ENCODE data around the gene TPRG1.

The TPRG1 gene

DNA sequence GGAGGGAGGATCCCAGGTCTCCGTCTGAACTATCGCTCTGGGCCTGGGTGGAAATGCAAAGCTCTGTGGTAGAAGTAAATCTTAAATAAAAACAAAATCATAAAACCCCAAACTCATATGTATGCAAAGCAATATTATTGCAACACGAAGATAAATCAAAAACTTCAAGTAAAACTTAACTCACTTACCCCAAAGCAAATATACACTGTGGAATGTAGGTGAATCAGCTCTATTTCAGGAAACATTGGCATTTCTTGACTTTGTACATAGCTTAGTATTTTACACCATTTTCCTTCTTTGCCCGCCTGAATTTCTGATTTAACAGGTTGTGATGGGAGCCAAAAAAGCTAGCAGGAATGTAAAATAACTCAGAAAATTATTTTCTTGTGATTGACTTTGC, 126.2 kb downstream of the TPRG1 start:
- Histone ChIP-seq H3K27me3 (replicated peaks in 2 of 5; ENCODE audit: control insufficient read depth in 4 of 5, insufficient read depth in 5 of 5, low read length in 4 of 5) (no peaks in the 10 kb centered on the region), H3K36me3 (ENCODE audit: control insufficient read depth in 4 of 4, insufficient read depth in 4 of 4, low read length in 3 of 4) (no peaks in the 10 kb centered on the region), H3K27ac (ENCODE audit: insufficient read depth in 1 of 2, low read depth in 1 of 2, low read length in 2 of 2, poor library complexity in 1 of 2, severe bottlenecking in 2 of 2) (no peak overlapping the region), H3K9me3 (ENCODE audit: control extremely low read depth in 1 of 5, control insufficient read depth in 4 of 5, insufficient read depth in 2 of 5, low read depth in 1 of 5, low read length in 4 of 5) (no peaks in the 10 kb centered on the region), H3K4me3 (ENCODE audit: control insufficient read depth in 1 of 7, extremely low read depth in 1 of 7, insufficient read depth in 4 of 7, low read depth in 2 of 7, low read length in 6 of 7) (no peak overlapping the region), H3K4me1 (ENCODE audit: control extremely low read depth in 1 of 4, control insufficient read depth in 4 of 4, insufficient read depth in 4 of 4, low read length in 3 of 4) (no peaks in the 10 kb centered on the region)
- ChIA-PET CTCF (interaction anchor here (0.8 to 1.4 kb wide), 2 partner anchors 10 to 17 kb away, joined by 3 read pairs; no protein-coding TSS in a partner anchor), POLR2A (no interaction called here)
- no peak for DNase-seq
- WGBS (ENCODE audit: insufficient coverage), result 100% methylated on average over 1 of the region's 4 CpGs

DNA sequence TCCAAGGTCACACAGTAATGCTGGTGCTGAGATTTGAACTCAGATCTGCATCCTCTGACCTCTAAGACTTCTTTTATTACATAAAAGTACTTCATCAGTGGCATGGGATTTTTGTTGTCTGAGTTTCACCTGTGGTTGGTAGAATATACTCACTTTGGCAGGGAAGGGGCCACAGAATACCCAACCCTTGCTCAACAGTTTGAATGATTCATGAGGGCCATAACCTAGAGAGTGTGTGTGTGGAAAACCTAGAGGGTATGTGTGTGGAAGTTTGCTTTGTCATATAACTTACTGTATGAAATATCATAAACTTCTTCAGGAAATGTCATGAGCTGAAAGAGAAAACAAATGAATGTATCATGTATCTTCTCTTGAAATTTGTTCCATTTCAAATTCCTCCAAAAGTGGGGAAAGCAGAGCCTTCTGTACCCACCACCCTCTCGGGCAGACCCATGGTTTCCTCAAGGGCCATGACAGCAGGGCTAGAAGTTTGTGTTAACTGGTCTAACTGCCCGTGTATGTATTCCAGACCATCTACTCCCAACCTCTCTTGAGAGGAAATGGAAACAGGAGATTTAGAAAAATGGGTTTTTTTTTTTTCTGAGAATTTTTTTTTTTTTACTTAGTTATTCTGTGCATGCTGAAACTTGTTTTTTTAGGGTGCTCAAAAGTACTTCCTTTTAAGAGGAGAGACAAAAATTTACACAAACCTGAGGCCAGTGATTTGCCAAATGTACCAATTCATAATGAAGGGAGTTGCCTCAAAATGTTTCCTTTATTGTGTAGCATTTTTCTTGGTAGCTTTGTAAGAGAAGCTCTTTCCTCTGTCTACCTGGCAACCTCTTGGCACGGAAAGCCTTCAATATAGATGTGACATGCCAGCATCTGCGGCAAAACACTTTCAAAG, 127.0 kb downstream of the TPRG1 start:
- no peaks in the 10 kb centered on the region for H3K9me3 ChIP-seq (ENCODE audit: control extremely low read depth in 1 of 5, control insufficient read depth in 4 of 5, insufficient read depth in 2 of 5, low read depth in 1 of 5, low read length in 4 of 5)
- CTCF ChIA-PET, result interaction anchor here (1.4 kb wide), 1 partner anchor 30 kb away, joined by 3 read pairs; no protein-coding TSS in a partner anchor
- H3K4me3 ChIP-seq (ENCODE audit: control insufficient read depth in 1 of 7, extremely low read depth in 1 of 7, insufficient read depth in 4 of 7, low read depth in 2 of 7, low read length in 6 of 7), result no peak overlapping the region
- no peaks in the 10 kb centered on the region for H3K27me3 ChIP-seq (replicated peaks in 2 of 5; ENCODE audit: control insufficient read depth in 4 of 5, insufficient read depth in 5 of 5, low read length in 4 of 5)
- H3K36me3 ChIP-seq (ENCODE audit: control insufficient read depth in 4 of 4, insufficient read depth in 4 of 4, low read length in 3 of 4), result no peaks in the 10 kb centered on the region
- no peak for DNase-seq
- no peaks in the 10 kb centered on the region for H3K4me1 ChIP-seq (ENCODE audit: control extremely low read depth in 1 of 4, control insufficient read depth in 4 of 4, insufficient read depth in 4 of 4, low read length in 3 of 4)
- WGBS (ENCODE audit: insufficient coverage), result 100% methylated on average over 2 of the region's 4 CpGs
- no peak overlapping the region for H3K27ac ChIP-seq (ENCODE audit: insufficient read depth in 1 of 2, low read depth in 1 of 2, low read length in 2 of 2, poor library complexity in 1 of 2, severe bottlenecking in 2 of 2)
- POLR2A ChIA-PET, result no interaction called here

DNA sequence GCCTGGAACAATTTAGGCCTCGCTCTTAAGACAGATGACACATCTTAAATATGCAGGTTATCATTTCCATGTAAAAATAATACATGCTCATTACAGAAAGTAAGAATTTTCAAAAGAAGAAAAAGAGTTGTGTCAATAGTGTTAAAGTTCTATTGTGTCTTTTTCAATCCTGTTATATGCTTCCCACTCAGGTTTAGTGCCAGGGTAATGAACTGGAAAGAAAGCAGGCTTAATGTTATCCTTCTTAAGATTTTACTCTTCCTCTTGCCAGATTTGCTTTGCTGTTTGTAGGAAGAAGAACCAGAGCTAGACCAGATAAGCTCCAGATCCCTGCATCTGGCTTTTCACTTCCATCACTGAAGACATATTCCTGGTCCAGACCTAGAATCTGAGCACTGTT, 128.6 kb downstream of the TPRG1 start:
- ChIA-PET POLR2A (no interaction called here), CTCF (interaction anchor here (0.9 kb wide), 1 partner anchor 660 kb away, joined by 3 read pairs; no protein-coding TSS in a partner anchor)
- no peaks in the 10 kb centered on the region for H3K36me3 ChIP-seq (ENCODE audit: control insufficient read depth in 4 of 4, insufficient read depth in 4 of 4, low read length in 3 of 4)
- no peak for DNase-seq
- no peaks in the 10 kb centered on the region for H3K9me3 ChIP-seq (ENCODE audit: control extremely low read depth in 1 of 5, control insufficient read depth in 4 of 5, insufficient read depth in 2 of 5, low read depth in 1 of 5, low read length in 4 of 5)
- H3K27me3 ChIP-seq (replicated peaks in 2 of 5; ENCODE audit: control insufficient read depth in 4 of 5, insufficient read depth in 5 of 5, low read length in 4 of 5), result no peaks in the 10 kb centered on the region
- H3K4me1 ChIP-seq (ENCODE audit: control extremely low read depth in 1 of 4, control insufficient read depth in 4 of 4, insufficient read depth in 4 of 4, low read length in 3 of 4), result no peaks in the 10 kb centered on the region
- WGBS (ENCODE audit: insufficient coverage), result no CpG with 5 or more reads among the region's 1 CpG
- H3K27ac ChIP-seq (ENCODE audit: insufficient read depth in 1 of 2, low read depth in 1 of 2, low read length in 2 of 2, poor library complexity in 1 of 2, severe bottlenecking in 2 of 2), result no peak overlapping the region
- H3K4me3 ChIP-seq (ENCODE audit: control insufficient read depth in 1 of 7, extremely low read depth in 1 of 7, insufficient read depth in 4 of 7, low read depth in 2 of 7, low read length in 6 of 7), result no peak overlapping the region

DNA sequence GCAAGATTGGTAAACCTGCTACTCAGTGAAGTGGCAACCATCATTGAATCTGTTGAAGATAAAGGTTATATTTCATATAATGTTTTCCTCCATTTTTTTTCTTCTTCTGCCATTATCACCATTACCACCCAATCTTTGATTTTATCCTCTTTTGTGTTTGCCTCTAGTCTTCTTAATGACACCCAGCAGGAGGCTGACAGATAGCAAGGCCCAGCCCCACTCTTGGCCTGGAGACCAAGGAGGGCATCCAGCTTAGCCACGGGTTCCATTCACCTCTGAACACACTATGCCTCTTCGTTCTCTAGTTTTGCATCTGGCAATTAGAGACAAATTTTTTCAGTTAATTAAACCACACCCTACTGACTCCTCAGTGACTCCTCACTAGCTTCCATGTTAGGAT, 129.7 kb downstream of the TPRG1 start:
- Histone ChIP-seq H3K36me3 (ENCODE audit: control insufficient read depth in 4 of 4, insufficient read depth in 4 of 4, low read length in 3 of 4) (no peaks in the 10 kb centered on the region), H3K4me3 (ENCODE audit: control insufficient read depth in 1 of 7, extremely low read depth in 1 of 7, insufficient read depth in 4 of 7, low read depth in 2 of 7, low read length in 6 of 7) (no peak overlapping the region), H3K9me3 (ENCODE audit: control extremely low read depth in 1 of 5, control insufficient read depth in 4 of 5, insufficient read depth in 2 of 5, low read depth in 1 of 5, low read length in 4 of 5) (no peaks in the 10 kb centered on the region), H3K27ac (ENCODE audit: insufficient read depth in 1 of 2, low read depth in 1 of 2, low read length in 2 of 2, poor library complexity in 1 of 2, severe bottlenecking in 2 of 2) (no peak overlapping the region), H3K27me3 (replicated peaks in 2 of 5; ENCODE audit: control insufficient read depth in 4 of 5, insufficient read depth in 5 of 5, low read length in 4 of 5) (no peaks in the 10 kb centered on the region), H3K4me1 (ENCODE audit: control extremely low read depth in 1 of 4, control insufficient read depth in 4 of 4, insufficient read depth in 4 of 4, low read length in 3 of 4) (no peaks in the 10 kb centered on the region)
- CTCF ChIA-PET, result no interaction called here
- DNase-seq, result no peak
- POLR2A ChIA-PET, result no interaction called here
- WGBS (ENCODE audit: insufficient coverage), result 94% methylated on average over 2 of the region's 2 CpGs

DNA sequence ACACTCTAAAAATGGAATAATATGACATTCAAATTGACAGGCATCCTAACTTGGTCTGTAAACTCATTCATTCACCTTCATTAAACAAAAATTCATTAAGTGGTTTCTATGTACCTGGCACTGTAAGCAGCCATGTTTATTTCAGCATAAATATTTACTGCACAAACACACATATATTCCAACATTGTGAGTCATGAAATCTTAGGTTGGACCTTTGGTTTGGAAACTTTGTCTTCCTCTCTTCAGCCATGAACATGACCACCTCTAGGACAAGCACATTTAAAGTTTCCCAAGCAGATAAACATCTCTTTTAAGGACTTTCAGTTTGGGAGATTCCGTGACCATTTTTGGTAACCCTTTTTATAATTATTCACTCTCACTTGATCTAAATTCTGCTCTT, 131.8 kb downstream of the TPRG1 start:
- Histone ChIP-seq H3K36me3 (ENCODE audit: control insufficient read depth in 4 of 4, insufficient read depth in 4 of 4, low read length in 3 of 4) (no peaks in the 10 kb centered on the region), H3K9me3 (ENCODE audit: control extremely low read depth in 1 of 5, control insufficient read depth in 4 of 5, insufficient read depth in 2 of 5, low read depth in 1 of 5, low read length in 4 of 5) (no peaks in the 10 kb centered on the region), H3K4me1 (ENCODE audit: control extremely low read depth in 1 of 4, control insufficient read depth in 4 of 4, insufficient read depth in 4 of 4, low read length in 3 of 4) (no peaks in the 10 kb centered on the region), H3K27me3 (replicated peaks in 2 of 5; ENCODE audit: control insufficient read depth in 4 of 5, insufficient read depth in 5 of 5, low read length in 4 of 5) (no peaks in the 10 kb centered on the region), H3K4me3 (ENCODE audit: control insufficient read depth in 1 of 7, extremely low read depth in 1 of 7, insufficient read depth in 4 of 7, low read depth in 2 of 7, low read length in 6 of 7) (no peak overlapping the region), H3K27ac (ENCODE audit: insufficient read depth in 1 of 2, low read depth in 1 of 2, low read length in 2 of 2, poor library complexity in 1 of 2, severe bottlenecking in 2 of 2) (no peak overlapping the region)
- ChIA-PET POLR2A (no interaction called here), CTCF (no interaction called here)
- WGBS (ENCODE audit: insufficient coverage), result 100% methylated on average over 1 of the region's 1 CpG
- DNase-seq, result no peak

DNA sequence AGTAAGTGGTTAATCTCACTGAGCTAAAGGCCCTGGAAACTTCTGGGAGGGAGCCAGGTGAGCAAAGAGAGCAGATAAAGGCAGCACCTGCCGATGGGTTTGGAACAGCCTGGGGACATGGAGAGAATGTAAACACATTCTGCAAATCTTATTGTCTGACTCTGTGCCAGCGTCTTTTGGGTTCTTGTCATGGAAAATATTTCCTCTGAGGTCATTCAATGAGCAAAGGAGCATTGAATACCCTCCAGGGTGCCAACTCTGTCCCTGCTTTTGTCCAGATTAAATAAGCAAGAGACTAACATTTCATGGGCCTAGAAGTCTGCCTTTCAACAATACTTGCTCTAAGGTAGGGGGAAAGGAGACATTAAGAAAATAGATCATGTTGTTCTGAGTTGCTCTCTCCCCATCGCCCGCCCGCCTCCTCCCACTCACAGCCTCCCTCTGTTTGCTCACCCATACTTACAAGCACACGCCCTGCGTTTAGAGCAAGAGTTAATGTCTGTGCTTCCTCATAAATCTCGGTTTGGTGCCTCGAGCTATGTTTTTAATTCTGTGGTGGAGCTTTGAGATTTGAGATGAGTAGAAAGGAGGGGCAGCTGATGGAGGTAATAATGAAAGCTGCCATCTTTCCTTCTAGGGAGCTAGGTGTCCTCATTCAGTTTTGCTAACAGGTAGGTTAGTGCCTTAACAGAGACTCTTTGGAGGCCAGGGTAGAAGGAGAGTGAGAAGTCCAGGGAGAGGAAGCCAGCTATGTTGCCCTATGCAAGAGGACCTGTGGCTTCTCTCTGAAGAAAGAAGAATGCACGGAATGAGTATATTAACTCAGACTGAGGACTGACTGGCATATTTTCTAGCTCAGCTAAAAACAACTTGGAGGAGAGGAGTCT, 132.9 kb downstream of the TPRG1 start:
- no peak for DNase-seq
- no peaks in the 10 kb centered on the region for H3K4me1 ChIP-seq (ENCODE audit: control extremely low read depth in 1 of 4, control insufficient read depth in 4 of 4, insufficient read depth in 4 of 4, low read length in 3 of 4)
- WGBS (ENCODE audit: insufficient coverage), result 92% methylated on average over 6 of the region's 10 CpGs
- H3K36me3 ChIP-seq (ENCODE audit: control insufficient read depth in 4 of 4, insufficient read depth in 4 of 4, low read length in 3 of 4), result no peaks in the 10 kb centered on the region
- H3K9me3 ChIP-seq (ENCODE audit: control extremely low read depth in 1 of 5, control insufficient read depth in 4 of 5, insufficient read depth in 2 of 5, low read depth in 1 of 5, low read length in 4 of 5), result no peaks in the 10 kb centered on the region
- H3K4me3 ChIP-seq (ENCODE audit: control insufficient read depth in 1 of 7, extremely low read depth in 1 of 7, insufficient read depth in 4 of 7, low read depth in 2 of 7, low read length in 6 of 7), result no peak overlapping the region
- ChIA-PET POLR2A (no interaction called here), CTCF (interaction anchor here (0.7 kb wide), 1 partner anchor 20 kb away, joined by 4 read pairs; no protein-coding TSS in a partner anchor)
- no peak overlapping the region for H3K27ac ChIP-seq (ENCODE audit: insufficient read depth in 1 of 2, low read depth in 1 of 2, low read length in 2 of 2, poor library complexity in 1 of 2, severe bottlenecking in 2 of 2)
- no peaks in the 10 kb centered on the region for H3K27me3 ChIP-seq (replicated peaks in 2 of 5; ENCODE audit: control insufficient read depth in 4 of 5, insufficient read depth in 5 of 5, low read length in 4 of 5)

DNA sequence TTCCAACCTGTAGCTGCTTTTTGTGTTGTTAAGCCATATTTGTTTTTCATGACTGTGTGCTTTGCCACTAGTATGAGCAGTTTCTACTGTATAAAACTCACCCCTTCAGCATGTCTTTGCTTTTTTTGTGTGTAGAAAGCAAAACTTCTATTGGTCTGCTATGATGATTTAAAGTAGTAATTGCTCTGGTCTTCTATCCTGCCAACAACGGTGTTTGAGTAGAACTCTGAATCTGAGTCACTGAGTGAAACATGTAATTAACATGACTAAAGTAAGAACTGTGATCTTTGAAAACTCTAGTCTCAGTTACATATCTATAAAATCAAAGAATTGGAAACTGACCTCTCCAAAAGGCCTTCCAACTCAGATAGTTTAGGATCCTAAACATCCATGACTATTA, 133.6 kb downstream of the TPRG1 start:
- H3K4me1 ChIP-seq (ENCODE audit: control extremely low read depth in 1 of 4, control insufficient read depth in 4 of 4, insufficient read depth in 4 of 4, low read length in 3 of 4), result no peaks in the 10 kb centered on the region
- no peak overlapping the region for H3K4me3 ChIP-seq (ENCODE audit: control insufficient read depth in 1 of 7, extremely low read depth in 1 of 7, insufficient read depth in 4 of 7, low read depth in 2 of 7, low read length in 6 of 7)
- no peak overlapping the region for H3K27ac ChIP-seq (ENCODE audit: insufficient read depth in 1 of 2, low read depth in 1 of 2, low read length in 2 of 2, poor library complexity in 1 of 2, severe bottlenecking in 2 of 2)
- H3K9me3 ChIP-seq (ENCODE audit: control extremely low read depth in 1 of 5, control insufficient read depth in 4 of 5, insufficient read depth in 2 of 5, low read depth in 1 of 5, low read length in 4 of 5), result no peaks in the 10 kb centered on the region
- no peak for DNase-seq
- peaks cover 0 to 2% (median 0%) of the 10 kb centered on the region in 5 experiments for H3K27me3 ChIP-seq (replicated peaks in 2 of 5; ENCODE audit: control insufficient read depth in 4 of 5, insufficient read depth in 5 of 5, low read length in 4 of 5)
- WGBS (ENCODE audit: insufficient coverage), result no CpG with 5 or more reads among the region's 1 CpG
- ChIA-PET POLR2A (no interaction called here), CTCF (no interaction called here)
- H3K36me3 ChIP-seq (ENCODE audit: control insufficient read depth in 4 of 4, insufficient read depth in 4 of 4, low read length in 3 of 4), result no peaks in the 10 kb centered on the region
